T-helper 2 cell treated with Interferon-gamma antibody and Interleukin-4, amounts not matched to agents 100 ng/mL and 5 ng/mL, for 36 hours (primary cell): ENCODE results near the gene GATA2. TPM values are rescaled to one million over a fixed set of nuclear protein-coding genes. Genes with fewer than 3 reads are reported as not detected.

ENCODE experiments used
- intact Hi-C: fragments of 100-400 bp; cut with micrococcal nuclease; formaldehyde crosslinking; loops from one replicate; pipeline ENCODE4 v1.15.1; 2023
- total RNA-seq: library from RNA; stranded (reverse); gene quantifications from 2 replicates; pipeline ENCODE4 v1.2.3, GENCODE V29; 2022

GATA2 gene
- total RNA-seq, 1 donor from 2014 or later, result not detected

- intact Hi-C loops, result no loop called here
These were observed 3.9 kb downstream of the GATA2 start for GRCh38 chr3:128488991-128489673.

GRCh38 chr3:128488636-128488990, 4.4 kb downstream of the GATA2 start:
- intact Hi-C loops, result no loop called here

GRCh38 chr3:128487813-128488635, 5.0 kb downstream of the GATA2 start:
- intact Hi-C loops, result loop anchor here (2.0 kb wide), 1 partner anchor 411 kb away; no protein-coding TSS in a partner anchor

GRCh38 chr3:128487538-128487812, 5.5 kb downstream of the GATA2 start:
- intact Hi-C loops, result loop anchor here (2.0 kb wide), 1 partner anchor 411 kb away; no protein-coding TSS in a partner anchor

GRCh38 chr3:128486681-128487537, 6.1 kb downstream of the GATA2 start:
- intact Hi-C loops, result loop anchor here (2.0 kb wide), 1 partner anchor 410 kb away; no protein-coding TSS in a partner anchor

- intact Hi-C loops, result loop anchor here (2.0 kb wide), 1 partner anchor 409 kb away; no protein-coding TSS in a partner anchor
These were observed 6.8 kb downstream of the GATA2 start for GRCh38 chr3:128486205-128486628.

GRCh38 chr3:128485282-128486204, 7.5 kb downstream of the GATA2 start:
- intact Hi-C loops, result loop anchor here (2.0 kb wide), 1 partner anchor 409 kb away; no protein-coding TSS in a partner anchor

GRCh38 chr3:128484404-128485281, 8.4 kb downstream of the GATA2 start:
- intact Hi-C loops, result no loop called here

- intact Hi-C loops, result no loop called here
These were observed 9.2 kb downstream of the GATA2 start for GRCh38 chr3:128483657-128484403.

- intact Hi-C loops, result no loop called here
These were observed 10.0 kb downstream of the GATA2 start for GRCh38 chr3:128482666-128483656.

GRCh38 chr3:128482175-128482574, 10.8 kb downstream of the GATA2 start:
- intact Hi-C loops, result no loop called here

GRCh38 chr3:128481438-128481942, 11.5 kb downstream of the GATA2 start:
- intact Hi-C loops, result no loop called here

- intact Hi-C loops, result no loop called here
These were observed 12.1 kb downstream of the GATA2 start for GRCh38 chr3:128480717-128481437.

GRCh38 chr3:128480278-128480677, 12.7 kb downstream of the GATA2 start:
- intact Hi-C loops, result no loop called here

GRCh38 chr3:128479558-128480086, 13.4 kb downstream of the GATA2 start:
- intact Hi-C loops, result no loop called here
